ENCODE measurements around the gene NPLOC4.

NPLOC4 gene

GRCh38 chr17:81549826-81550225 is 87.1 kb downstream of the NPLOC4 start:
- DNase-seq (ENCODE audit: low read depth in 3 of 3, low spot score in 1 of 3): no peak

- DNase-seq (ENCODE audit: low read depth in 3 of 3, low spot score in 1 of 3): no peak
These were observed 87.8 kb downstream of the NPLOC4 start for GRCh38 chr17:81549031-81549557.

GRCh38 chr17:81547614-81547982 is 89.3 kb downstream of the NPLOC4 start:
- DNase-seq (ENCODE audit: low read depth in 3 of 3, low spot score in 1 of 3): no peak

GRCh38 chr17:81546906-81547613 is 89.9 kb downstream of the NPLOC4 start:
- no peak for DNase-seq (ENCODE audit: low read depth in 3 of 3, low spot score in 1 of 3)

- DNase-seq (ENCODE audit: low read depth in 3 of 3, low spot score in 1 of 3): no peak
These were observed 91.6 kb downstream of the NPLOC4 start for GRCh38 chr17:81545160-81545949.

- no peak for DNase-seq (ENCODE audit: low read depth in 3 of 3, low spot score in 1 of 3)
These were observed 92.5 kb downstream of the NPLOC4 start for GRCh38 chr17:81544281-81544974.

GRCh38 chr17:81543756-81544155 is 93.2 kb downstream of the NPLOC4 start:
- DNase-seq (ENCODE audit: low read depth in 3 of 3, low spot score in 1 of 3): no peak

GRCh38 chr17:81543339-81543675 is 93.6 kb downstream of the NPLOC4 start:
- no peak for DNase-seq (ENCODE audit: low read depth in 3 of 3, low spot score in 1 of 3)

GRCh38 chr17:81542431-81543338 is 94.2 kb downstream of the NPLOC4 start:
- no peak for DNase-seq (ENCODE audit: low read depth in 3 of 3, low spot score in 1 of 3)

- no peak for DNase-seq (ENCODE audit: low read depth in 3 of 3, low spot score in 1 of 3)
These were observed 95.8 kb downstream of the NPLOC4 start for GRCh38 chr17:81541123-81541522.

- no peak for DNase-seq (ENCODE audit: low read depth in 3 of 3, low spot score in 1 of 3)
These were observed 96.3 kb downstream of the NPLOC4 start for GRCh38 chr17:81540676-81541027.

GRCh38 chr17:81539961-81540675 is 96.8 kb downstream of the NPLOC4 start:
- no peak for DNase-seq (ENCODE audit: low read depth in 3 of 3, low spot score in 1 of 3)

- no peak for DNase-seq (ENCODE audit: low read depth in 3 of 3, low spot score in 1 of 3)
These were observed 97.4 kb downstream of the NPLOC4 start for GRCh38 chr17:81539571-81539900.

GRCh38 chr17:81538651-81539570 is 98.0 kb downstream of the NPLOC4 start:
- DNase-seq (ENCODE audit: low read depth in 3 of 3, low spot score in 1 of 3): no peak

GRCh38 chr17:81537856-81538555 is 98.9 kb downstream of the NPLOC4 start:
- DNase-seq (ENCODE audit: low read depth in 3 of 3, low spot score in 1 of 3): no peak

GRCh38 chr17:81537343-81537855 is 99.5 kb downstream of the NPLOC4 start:
- no peak for DNase-seq (ENCODE audit: low read depth in 3 of 3, low spot score in 1 of 3)

- DNase-seq (ENCODE audit: low read depth in 3 of 3, low spot score in 1 of 3): no peak
These were observed 100.3 kb downstream of the NPLOC4 start for GRCh38 chr17:81536299-81537290.
